ENCODE measurements around the gene IFNA21.
"Not testable (repeated sequence)": the region's sequence is repeated elsewhere in the genome, so short reads cannot be mapped to it uniquely, and the experiment has no call there.

The IFNA21 gene

DNA sequence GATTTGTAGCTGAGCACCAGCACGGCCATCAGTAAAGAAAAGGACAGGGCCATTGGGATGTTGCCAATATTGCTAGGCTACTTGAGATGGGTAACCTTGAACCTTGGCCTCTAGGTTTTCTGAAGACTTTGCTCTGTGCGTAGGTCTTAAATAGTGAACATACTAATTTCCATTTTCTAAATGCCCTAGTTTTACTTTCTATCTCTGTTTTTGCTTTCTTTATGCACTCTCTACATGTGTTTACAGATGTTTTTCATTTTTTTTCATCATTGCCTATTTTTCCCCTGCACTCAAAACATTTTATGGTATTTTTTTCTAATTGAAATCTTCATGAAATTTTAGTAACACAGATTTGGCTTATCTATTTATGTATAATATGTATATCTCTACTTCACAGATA, at the start of gene IFNA21:
Gene IFNA21 (minus strand): TSS at position 101 of the 400 bp plus-strand sequence. CDS start 48 bp downstream, at position 53.
- not testable (repeated sequence) for DNase-seq (ENCODE audit: low read depth); H3K4me3 ChIP-seq (ENCODE audit: control insufficient read depth, low read depth, low read length)

DNA sequence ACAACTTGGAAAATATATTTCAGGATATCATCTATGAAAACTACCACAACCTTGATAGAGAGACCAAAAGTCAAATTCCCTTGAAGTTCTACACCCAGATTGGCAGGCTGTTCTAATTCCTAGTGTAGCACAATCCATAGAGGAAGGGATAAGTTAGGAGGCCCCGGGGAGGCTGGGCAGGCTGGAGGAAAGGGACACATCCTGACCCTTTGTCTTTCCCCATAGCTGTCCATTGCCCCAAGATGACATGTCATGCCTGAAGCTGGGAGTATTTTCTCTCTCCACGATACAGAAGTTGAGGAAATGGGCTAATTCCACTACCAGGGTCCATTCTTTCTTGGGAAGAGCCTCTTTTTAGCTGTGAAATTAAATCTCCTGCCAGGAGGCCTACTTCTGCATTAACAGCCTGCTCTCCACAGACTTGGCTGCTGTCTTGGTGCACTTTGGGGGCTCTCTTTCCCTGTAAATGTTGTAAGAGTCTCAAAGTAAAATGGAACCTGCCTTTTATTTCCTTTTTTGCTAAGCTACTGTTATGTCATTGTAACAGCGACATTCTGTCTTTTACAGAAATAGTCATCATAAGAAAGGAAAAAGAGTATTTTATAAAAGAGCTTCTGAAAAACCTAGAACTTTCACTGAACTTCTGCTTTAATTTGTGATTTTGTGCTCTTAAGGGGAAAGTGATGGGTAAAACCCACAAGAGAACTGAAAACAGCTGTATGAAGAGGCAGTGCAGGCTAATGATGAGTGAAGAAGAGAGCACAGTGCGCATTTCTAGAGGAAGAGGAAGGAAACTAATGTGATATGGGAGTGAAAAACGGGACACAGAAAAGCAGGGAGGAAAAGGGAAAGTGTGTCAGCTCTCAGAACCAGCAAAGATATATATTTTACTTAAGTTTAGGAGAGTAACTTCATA, 47.2 kb upstream of the IFNA21 start:
- TF ChIP-seq, protein P1, sequence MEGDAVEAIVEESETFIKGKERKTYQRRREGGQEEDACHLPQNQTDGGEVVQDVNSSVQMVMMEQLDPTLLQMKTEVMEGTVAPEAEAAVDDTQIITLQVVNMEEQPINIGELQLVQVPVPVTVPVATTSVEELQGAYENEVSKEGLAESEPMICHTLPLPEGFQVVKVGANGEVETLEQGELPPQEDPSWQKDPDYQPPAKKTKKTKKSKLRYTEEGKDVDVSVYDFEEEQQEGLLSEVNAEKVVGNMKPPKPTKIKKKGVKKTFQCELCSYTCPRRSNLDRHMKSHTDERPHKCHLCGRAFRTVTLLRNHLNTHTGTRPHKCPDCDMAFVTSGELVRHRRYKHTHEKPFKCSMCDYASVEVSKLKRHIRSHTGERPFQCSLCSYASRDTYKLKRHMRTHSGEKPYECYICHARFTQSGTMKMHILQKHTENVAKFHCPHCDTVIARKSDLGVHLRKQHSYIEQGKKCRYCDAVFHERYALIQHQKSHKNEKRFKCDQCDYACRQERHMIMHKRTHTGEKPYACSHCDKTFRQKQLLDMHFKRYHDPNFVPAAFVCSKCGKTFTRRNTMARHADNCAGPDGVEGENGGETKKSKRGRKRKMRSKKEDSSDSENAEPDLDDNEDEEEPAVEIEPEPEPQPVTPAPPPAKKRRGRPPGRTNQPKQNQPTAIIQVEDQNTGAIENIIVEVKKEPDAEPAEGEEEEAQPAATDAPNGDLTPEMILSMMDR (conservative IDR thresholded peaks at IDR 0.05; ENCODE audit: control insufficient read depth, insufficient read depth, low read depth, low read length), result peak; percentile 27
- peak; percentile 4 for DNase-seq (ENCODE audit: low read depth)
- not testable (repeated sequence) for H3K4me3 ChIP-seq (ENCODE audit: control insufficient read depth, low read depth, low read length)

DNA sequence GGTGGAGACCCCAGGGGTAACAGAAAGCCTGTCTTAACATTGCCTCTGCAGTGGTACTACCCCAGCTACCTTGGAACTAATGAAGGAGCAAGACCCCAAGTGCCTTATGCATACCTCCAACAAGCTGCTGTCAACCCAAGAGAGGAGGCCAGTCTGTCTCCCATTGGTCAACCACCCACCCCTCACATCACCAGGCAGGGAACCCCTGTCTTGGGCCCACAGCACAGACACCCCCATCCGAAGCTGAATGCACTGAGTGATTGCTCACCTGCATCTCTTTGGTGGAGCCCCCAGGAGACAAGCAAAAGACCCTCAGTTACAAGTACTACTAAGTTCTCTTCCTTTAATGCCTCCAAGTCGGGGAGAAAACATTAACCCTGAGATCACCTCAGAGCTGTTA, 45.7 kb upstream of the IFNA21 start:
- not testable (repeated sequence) for DNase-seq (ENCODE audit: low read depth); H3K4me3 ChIP-seq (ENCODE audit: control insufficient read depth, low read depth, low read length)

DNA sequence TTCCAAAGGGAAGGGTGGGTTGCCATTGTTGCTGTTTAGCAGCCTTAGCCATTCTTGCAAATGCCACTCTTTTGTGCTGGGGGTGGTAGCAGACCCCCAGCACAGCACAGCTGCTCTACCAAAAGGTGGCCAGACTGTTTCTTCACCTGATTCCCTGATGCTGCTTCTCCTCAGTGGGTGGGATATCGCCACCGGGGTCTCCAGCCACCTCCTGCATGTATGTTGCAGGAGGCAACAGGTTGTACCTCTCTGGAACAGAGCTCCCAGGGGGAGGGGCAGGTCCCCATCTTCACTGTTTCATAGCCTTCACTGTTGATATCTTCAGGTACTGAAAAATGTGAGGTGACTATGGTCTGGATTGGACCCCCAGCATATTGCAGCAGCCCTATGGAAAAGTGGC, 44.3 kb upstream of the IFNA21 start:
- H3K4me3 ChIP-seq (ENCODE audit: control insufficient read depth, low read depth, low read length); DNase-seq (ENCODE audit: low read depth): not testable (repeated sequence)

DNA sequence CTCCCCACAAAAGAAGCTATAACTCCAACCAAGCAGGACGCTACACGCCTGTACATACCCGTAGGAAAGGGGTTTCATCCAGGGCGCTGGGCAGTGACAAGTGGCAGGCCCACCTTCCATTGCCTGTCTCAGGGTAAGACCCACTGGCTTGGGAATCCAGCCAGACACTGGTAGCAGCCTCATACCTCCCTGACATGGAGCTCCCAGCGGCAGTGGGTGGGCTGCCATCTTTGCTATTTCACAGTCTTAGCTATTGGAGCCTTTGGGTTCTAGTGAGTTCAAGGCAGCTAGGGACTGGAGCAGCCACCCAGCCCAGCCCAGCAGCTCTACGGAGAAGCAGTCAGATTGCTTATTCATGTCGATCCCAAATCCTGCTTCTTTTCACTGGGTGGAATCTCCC, 43.9 kb upstream of the IFNA21 start:
- H3K4me3 ChIP-seq (ENCODE audit: control insufficient read depth, low read depth, low read length), result no peak overlapping the region
- TF ChIP-seq, protein P1 (conservative IDR thresholded peaks at IDR 0.05; ENCODE audit: control insufficient read depth, insufficient read depth, low read depth, low read length), result no peak
- DNase-seq (ENCODE audit: low read depth), result no peak

DNA sequence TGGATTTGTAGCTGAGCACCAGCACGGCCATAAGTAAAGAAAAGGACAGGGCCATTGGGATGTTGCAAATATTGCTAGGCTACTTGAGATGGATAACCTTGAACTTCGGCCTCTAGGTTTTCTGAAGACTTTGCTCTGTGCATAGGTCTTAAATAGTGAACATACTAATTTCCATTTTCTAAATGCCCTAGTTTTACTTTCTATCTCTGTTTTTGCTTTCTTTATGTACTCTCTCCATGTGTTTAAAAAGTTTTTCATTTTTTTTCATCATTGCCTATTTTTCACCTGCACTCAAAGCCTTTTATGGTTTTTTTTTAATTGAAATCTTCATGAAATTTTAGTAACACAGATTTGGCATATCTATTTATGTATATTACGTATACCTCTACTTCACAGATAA, 40.6 kb upstream of the IFNA21 start, which contains the start of gene IFNA10:
Gene IFNA10 (minus strand): TSS at position 101 of the 400 bp plus-strand sequence. CDS start 46 bp downstream, at position 55.
- DNase-seq (ENCODE audit: low read depth), result not testable (repeated sequence)

DNA sequence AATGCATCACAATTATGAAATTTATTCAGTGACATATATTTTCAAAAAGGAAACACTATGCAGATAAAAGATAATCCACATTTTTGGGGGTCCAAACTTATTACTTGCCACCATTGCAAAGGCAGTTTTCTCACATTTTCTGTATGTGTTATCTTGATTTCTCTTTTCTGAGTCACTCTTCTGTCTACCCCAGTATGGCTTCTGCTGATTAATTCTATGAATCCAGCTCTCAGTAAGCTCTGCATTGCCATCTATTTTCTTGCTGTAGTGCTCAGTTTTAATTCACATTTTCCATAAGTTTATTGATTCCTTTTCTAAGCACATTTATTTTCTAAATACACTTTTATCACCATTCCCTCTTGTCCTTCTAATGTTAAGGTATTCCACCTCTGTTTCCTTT, 38.7 kb upstream of the IFNA21 start:
- H3K4me3 ChIP-seq (ENCODE audit: control insufficient read depth, low read depth, low read length), result no peak overlapping the region
- TF ChIP-seq, protein P1 (conservative IDR thresholded peaks at IDR 0.05; ENCODE audit: control insufficient read depth, insufficient read depth, low read depth, low read length), result no peak
- DNase-seq (ENCODE audit: low read depth), result no peak

More for the DNA sequence above, 40.6 kb upstream of the IFNA21 start, which contains the start of gene IFNA10:
- not testable (repeated sequence) for H3K4me3 ChIP-seq (ENCODE audit: control insufficient read depth, low read depth, low read length)

DNA sequence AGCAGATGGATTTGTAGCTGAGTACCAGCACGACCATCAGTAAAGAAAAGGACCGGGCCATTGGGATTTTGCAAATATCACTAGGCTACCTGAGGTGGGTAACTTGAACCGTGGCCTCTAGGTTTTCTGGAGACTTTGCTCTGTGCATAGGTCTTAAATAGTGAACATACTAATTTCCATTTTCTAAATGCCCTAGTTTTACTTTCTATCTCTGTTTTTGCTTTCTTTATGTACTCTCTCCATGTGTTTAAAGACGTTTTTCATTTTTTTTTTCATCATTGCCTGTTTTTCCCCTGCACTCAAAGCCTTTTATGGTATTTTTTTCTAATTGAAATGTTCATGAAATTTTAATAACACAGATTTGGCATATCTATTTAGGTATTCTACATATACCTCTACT, 35.6 kb upstream of the IFNA21 start, which contains the start of gene IFNA7:
Gene IFNA7 (minus strand): TSS at position 101 of the 400 bp plus-strand sequence. CDS start 40 bp downstream, at position 61.
- not testable (repeated sequence) for DNase-seq (ENCODE audit: low read depth); H3K4me3 ChIP-seq (ENCODE audit: control insufficient read depth, low read depth, low read length)

DNA sequence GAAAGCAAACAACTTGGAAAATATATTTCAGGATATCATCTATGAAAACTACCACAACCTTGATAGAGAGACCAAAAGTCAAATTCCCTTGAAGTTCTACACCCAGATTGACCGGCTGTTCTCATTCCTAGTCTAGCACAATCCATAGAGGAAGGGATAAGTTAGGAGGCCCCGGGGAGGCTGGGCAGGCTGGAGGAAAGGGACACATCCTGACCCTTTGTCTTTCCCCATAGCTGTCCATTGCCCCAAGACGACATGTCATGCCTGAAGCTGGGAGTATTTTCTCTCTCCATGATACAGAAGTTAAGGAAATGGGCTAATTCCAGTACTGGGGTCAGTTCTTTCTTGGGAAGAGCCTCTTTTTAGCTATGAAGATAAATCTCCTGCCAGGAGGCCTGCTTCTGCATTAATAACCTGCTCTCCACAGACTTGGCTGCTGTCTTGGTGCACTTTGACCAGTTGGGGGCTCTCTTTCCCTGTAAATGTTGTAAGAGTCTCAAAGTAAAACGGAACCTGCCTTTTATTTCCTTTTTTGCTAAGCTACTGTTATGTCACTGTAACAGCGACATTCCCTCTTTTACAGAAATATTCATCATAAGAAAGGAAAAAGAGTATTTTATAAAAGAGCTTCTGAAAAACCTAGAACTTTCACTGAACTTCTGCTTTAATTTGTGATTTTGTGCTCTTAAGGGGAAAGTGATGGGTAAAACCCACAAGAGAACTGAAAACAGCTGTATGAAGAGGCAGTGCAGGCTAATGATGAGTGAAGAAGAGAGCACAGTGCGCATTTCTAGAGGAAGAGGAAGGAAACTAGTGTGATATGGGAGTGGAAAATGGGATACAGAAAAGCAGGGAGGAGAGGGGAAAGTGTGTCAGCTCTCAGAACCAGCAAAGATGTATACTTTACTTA, 28.7 kb upstream of the IFNA21 start:
- TF ChIP-seq, protein P1 (conservative IDR thresholded peaks at IDR 0.05; ENCODE audit: control insufficient read depth, insufficient read depth, low read depth, low read length), result peak; percentile 52
- H3K4me3 ChIP-seq (ENCODE audit: control insufficient read depth, low read depth, low read length), result not testable (repeated sequence)
- DNase-seq (ENCODE audit: low read depth), result peak; percentile 21

DNA sequence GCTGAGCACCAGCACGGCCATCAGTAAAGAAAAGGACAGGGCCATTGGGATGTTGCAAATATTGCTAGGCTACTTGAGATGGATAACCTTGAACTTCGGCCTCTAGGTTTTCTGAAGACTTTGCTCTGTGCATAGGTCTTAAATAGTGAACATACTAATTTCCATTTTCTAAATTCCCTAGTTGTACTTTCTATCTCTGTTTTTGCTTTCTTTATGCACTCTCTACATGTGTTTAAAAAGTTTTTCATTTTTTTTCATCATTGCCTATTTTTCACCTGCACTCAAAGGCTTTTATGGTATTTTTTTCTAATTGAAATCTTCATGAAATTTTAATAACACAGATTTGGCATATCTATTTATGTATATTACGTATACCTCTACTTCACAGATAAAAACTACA, 21.0 kb upstream of the IFNA21 start, which contains the start of gene IFNA4:
Gene IFNA4 (minus strand): TSS at position 101 of the 400 bp plus-strand sequence. CDS start 56 bp downstream, at position 45.
- not testable (repeated sequence) for H3K4me3 ChIP-seq (ENCODE audit: control insufficient read depth, low read depth, low read length); DNase-seq (ENCODE audit: low read depth)
